Measurements from ENCODE around the gene UNC13D.

The UNC13D gene

DNA sequence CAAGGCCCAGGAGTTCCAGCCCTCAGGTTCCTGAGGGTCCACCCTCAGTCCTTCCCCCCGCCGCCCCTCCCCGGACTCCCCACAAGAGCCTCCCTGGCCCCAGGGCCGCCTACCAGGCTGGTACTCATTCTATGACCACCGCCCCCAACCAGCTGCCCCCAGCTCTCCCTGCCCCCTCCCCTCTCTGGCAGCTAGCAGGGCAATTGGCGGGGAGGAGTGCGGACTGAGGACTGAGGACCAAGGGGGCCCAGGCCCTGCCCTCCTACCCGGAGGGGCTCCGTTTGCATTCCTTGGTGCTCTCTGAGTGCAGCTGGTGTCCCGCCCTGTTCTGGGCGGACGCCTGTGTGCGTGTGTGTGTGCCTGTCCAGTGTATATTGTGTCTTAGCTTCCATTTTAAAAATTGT is 19.1 kb downstream of the UNC13D start:
- H3K36me3 ChIP-seq (ENCODE audit: control insufficient read depth, insufficient read depth, low read length) = peaks cover 34% of the 10 kb centered on the region
- no peak overlapping the region for H3K4me3 ChIP-seq (ENCODE audit: insufficient read depth, low read depth, low read length)
- peaks cover 16% of the 10 kb centered on the region for H3K4me1 ChIP-seq (ENCODE audit: control insufficient read depth, insufficient read depth, low read length)
- WGBS, 2 experiments = 96% methylated on average over 13 of the region's 13 CpGs
- no peak overlapping the region for H3K27ac ChIP-seq (ENCODE audit: insufficient read depth, low read depth, low read length, poor library complexity, severe bottlenecking)
- no peaks in the 10 kb centered on the region for H3K27me3 ChIP-seq (ENCODE audit: control insufficient read depth, insufficient read depth, low read length, poor library complexity, severe bottlenecking)
- no peaks in the 10 kb centered on the region for H3K9me3 ChIP-seq (ENCODE audit: control insufficient read depth, low read length)

DNA sequence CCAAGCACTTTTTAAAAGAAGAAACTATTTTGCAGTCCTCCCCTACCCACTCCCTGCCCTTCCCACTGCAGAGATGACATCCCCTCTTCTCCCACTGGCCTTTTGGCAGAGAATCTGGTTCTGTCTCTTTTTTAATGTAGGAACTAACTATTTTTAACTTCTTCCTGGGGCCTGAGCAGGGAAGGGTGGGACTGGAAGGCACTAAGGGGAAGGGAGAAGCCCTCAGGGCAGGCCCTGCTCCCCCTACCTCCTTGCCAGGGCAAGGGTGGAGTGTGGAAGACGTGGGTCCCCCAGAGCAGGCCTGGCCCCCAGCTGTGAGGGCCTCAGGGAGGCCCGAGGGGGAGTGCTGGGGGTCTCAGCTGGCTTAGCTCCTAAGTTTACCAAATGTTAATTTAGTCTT is 19.5 kb downstream of the UNC13D start:
- Histone ChIP-seq H3K4me1 (ENCODE audit: control insufficient read depth, insufficient read depth, low read length) (peaks cover 16% of the 10 kb centered on the region), H3K4me3 (ENCODE audit: insufficient read depth, low read depth, low read length) (no peak overlapping the region), H3K27ac (ENCODE audit: insufficient read depth, low read depth, low read length, poor library complexity, severe bottlenecking) (no peak overlapping the region), H3K36me3 (ENCODE audit: control insufficient read depth, insufficient read depth, low read length) (peaks cover 39% of the 10 kb centered on the region), H3K27me3 (ENCODE audit: control insufficient read depth, insufficient read depth, low read length, poor library complexity, severe bottlenecking) (no peaks in the 10 kb centered on the region), H3K9me3 (ENCODE audit: control insufficient read depth, low read length) (no peaks in the 10 kb centered on the region)
- WGBS, 2 experiments = 84 to 85% methylated on average over 2 of the region's 2 CpGs

DNA sequence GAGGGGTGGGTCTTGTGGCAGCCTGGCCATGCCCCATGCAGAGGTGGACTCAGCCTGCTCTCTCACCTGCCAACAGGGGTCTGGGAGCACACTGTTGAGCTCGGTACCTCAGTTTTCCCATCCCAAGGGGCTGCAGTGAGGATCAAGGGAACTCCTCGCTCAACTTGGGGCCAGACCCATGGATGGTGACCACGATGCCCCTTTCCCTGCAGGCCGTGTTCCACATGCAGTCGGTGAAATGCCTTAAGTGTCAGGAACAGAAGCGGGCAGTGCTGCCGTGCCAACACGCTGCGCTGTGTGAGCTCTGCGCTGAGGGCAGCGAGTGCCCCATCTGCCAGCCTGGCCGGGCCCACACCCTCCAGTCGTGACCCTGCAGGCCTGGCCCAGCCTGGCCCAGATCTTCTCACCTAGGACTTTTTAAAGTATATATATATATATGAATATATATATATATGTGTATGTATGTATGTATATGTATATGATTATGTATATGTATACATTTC is 20.1 kb downstream of the UNC13D start:
- no peaks in the 10 kb centered on the region for H3K9me3 ChIP-seq (ENCODE audit: control insufficient read depth, low read length)
- peaks cover 16% of the 10 kb centered on the region for H3K4me1 ChIP-seq (ENCODE audit: control insufficient read depth, insufficient read depth, low read length)
- no peak overlapping the region for H3K27ac ChIP-seq (ENCODE audit: insufficient read depth, low read depth, low read length, poor library complexity, severe bottlenecking)
- H3K27me3 ChIP-seq (ENCODE audit: control insufficient read depth, insufficient read depth, low read length, poor library complexity, severe bottlenecking) = no peaks in the 10 kb centered on the region
- whole genome bisulfite sequencing, 2 experiments = 94 to 95% methylated on average over 13 of the region's 13 CpGs
- H3K4me3 ChIP-seq (ENCODE audit: insufficient read depth, low read depth, low read length) = no peak overlapping the region
- H3K36me3 ChIP-seq (ENCODE audit: control insufficient read depth, insufficient read depth, low read length) = peaks cover 43% of the 10 kb centered on the region

DNA sequence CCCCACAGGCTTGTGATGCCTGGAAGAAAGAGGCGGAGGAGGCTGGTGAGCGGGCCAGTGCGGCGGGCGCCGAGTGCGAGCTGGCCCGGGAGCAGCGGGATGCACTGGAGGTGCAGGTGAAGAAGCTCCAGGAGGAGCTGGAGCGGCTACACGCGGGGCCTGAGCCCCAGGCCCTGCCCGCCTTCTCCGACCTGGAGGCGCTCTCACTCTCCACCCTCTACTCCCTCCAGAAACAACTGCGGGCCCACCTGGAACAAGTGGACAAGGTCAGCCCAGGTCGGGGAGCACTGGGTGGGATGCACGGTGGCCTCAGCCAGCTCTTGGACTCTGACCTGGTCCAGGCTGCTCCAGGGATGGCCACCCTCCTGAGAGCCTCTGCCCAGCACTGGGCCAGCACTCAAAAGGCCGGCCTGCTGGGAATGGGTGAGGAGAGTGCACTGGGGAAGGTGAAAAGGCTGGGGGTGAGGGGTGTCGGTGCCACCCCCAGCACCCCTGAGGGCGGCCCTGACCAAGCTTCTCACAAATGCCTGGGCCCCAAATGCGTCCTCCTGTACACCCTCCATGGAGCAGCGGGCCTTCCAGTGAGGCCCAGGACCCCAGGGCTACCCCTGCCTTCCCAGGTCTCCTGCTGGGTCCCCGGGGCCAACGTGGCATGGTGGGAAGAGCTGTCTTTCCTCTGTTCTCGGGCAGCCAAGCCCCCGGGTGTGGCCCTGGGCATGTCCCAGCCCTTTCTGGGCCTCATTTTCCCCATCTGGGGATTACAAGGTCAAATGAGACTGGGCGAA is 20.8 kb downstream of the UNC13D start:
- peaks cover 50% of the 10 kb centered on the region for H3K36me3 ChIP-seq (ENCODE audit: control insufficient read depth, insufficient read depth, low read length)
- 96% methylated on average over 28 of the region's 28 CpGs for WGBS, 2 experiments

DNA sequence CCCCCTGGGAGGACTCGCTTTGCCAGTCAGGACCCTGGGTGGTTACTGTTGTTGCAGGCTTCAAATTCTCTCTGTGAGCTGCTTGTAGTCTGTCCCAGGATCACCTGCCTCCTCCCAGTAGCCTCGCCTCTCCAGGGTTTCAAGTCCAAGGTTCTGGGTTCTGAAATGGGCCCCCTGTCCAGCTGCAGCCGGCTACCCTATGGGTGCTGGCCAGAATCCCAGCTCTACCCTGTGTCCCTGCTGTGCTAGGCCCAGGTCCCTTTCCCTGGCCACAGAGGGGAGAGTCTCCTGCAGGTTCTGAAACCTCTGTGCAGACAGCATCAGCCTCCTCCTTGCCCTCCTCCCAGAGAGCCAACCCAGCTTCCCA is 21.4 kb downstream of the UNC13D start:
- WGBS, 2 experiments = 91 to 96% methylated on average over 3 of the region's 3 CpGs
- Histone ChIP-seq H3K36me3 (ENCODE audit: control insufficient read depth, insufficient read depth, low read length) (peaks cover 56% of the 10 kb centered on the region), H3K27ac (ENCODE audit: insufficient read depth, low read depth, low read length, poor library complexity, severe bottlenecking) (no peak overlapping the region)

More for the DNA sequence above, 20.8 kb downstream of the UNC13D start:
- Histone ChIP-seq H3K27ac (ENCODE audit: insufficient read depth, low read depth, low read length, poor library complexity, severe bottlenecking) (no peak overlapping the region), H3K4me3 (ENCODE audit: insufficient read depth, low read depth, low read length) (no peak overlapping the region), H3K9me3 (ENCODE audit: control insufficient read depth, low read length) (no peaks in the 10 kb centered on the region), H3K27me3 (ENCODE audit: control insufficient read depth, insufficient read depth, low read length, poor library complexity, severe bottlenecking) (no peaks in the 10 kb centered on the region), H3K4me1 (ENCODE audit: control insufficient read depth, insufficient read depth, low read length) (peaks cover 15% of the 10 kb centered on the region)

DNA sequence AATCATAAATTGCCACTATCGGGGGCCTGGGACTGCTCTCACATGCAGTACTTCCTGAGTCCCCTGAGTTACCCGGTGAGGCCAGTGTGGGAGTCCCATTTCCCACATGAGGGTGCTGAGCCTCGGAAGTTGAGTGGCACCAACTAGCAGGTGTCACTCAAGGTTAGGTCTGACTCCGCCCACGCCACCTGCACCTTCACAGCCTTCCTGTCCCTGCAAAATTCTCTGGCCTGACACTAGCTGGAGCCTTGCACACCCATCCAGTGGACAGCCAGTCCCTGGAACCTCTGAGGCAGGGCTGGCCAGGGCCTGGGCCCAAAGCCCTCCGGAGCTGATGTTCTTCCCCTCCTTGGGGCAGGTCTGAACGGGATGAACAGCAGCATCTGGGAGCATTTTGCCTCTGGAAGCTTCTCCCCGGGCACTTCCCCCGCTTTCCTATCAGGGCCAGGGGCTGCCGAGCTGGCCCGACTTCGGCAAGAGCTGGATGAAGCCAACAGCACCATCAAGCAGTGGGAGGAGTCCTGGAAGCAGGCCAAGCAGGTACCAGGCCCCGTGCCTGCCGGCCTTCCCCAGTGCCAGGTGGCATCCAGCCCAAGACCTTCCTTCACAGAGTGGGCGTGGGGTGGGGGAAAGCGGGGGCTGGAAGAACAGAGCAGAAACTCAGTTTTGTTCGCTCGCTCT is 21.9 kb downstream of the UNC13D start:
- 94 to 95% methylated on average over 18 of the region's 18 CpGs for WGBS, 2 experiments
- no peaks in the 10 kb centered on the region for H3K27me3 ChIP-seq (ENCODE audit: control insufficient read depth, insufficient read depth, low read length, poor library complexity, severe bottlenecking)
- H3K36me3 ChIP-seq (ENCODE audit: control insufficient read depth, insufficient read depth, low read length) = peaks cover 61% of the 10 kb centered on the region
- no peaks in the 10 kb centered on the region for H3K9me3 ChIP-seq (ENCODE audit: control insufficient read depth, low read length)
- no peak overlapping the region for H3K4me3 ChIP-seq (ENCODE audit: insufficient read depth, low read depth, low read length)
- no peak overlapping the region for H3K27ac ChIP-seq (ENCODE audit: insufficient read depth, low read depth, low read length, poor library complexity, severe bottlenecking)
- peaks cover 4% of the 10 kb centered on the region for H3K4me1 ChIP-seq (ENCODE audit: control insufficient read depth, insufficient read depth, low read length)

More for the DNA sequence above, 21.4 kb downstream of the UNC13D start:
- Histone ChIP-seq H3K4me3 (ENCODE audit: insufficient read depth, low read depth, low read length) (no peak overlapping the region), H3K27me3 (ENCODE audit: control insufficient read depth, insufficient read depth, low read length, poor library complexity, severe bottlenecking) (no peaks in the 10 kb centered on the region), H3K9me3 (ENCODE audit: control insufficient read depth, low read length) (no peaks in the 10 kb centered on the region), H3K4me1 (ENCODE audit: control insufficient read depth, insufficient read depth, low read length) (peaks cover 9% of the 10 kb centered on the region)

DNA sequence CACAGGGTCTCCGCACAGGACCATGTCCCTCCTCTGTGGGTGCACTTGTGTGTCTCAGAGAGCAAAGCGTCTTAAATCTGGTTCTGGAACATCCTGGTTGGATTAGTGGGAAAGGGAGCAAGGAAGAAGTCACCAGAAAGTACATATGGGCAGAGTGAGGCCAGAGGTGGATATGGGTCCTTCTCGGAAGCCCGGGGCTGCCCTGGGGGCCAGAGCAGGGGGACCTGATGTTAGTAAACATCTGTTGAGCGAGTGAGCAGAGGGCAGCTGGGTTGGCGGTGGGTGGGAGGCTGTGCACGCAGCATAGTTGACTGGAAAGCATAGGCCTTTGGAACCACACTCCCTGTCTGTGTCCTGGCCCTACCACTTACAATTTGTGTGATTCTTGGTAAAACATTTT is 22.7 kb downstream of the UNC13D start:
- peaks cover 68% of the 10 kb centered on the region for H3K36me3 ChIP-seq (ENCODE audit: control insufficient read depth, insufficient read depth, low read length)

DNA sequence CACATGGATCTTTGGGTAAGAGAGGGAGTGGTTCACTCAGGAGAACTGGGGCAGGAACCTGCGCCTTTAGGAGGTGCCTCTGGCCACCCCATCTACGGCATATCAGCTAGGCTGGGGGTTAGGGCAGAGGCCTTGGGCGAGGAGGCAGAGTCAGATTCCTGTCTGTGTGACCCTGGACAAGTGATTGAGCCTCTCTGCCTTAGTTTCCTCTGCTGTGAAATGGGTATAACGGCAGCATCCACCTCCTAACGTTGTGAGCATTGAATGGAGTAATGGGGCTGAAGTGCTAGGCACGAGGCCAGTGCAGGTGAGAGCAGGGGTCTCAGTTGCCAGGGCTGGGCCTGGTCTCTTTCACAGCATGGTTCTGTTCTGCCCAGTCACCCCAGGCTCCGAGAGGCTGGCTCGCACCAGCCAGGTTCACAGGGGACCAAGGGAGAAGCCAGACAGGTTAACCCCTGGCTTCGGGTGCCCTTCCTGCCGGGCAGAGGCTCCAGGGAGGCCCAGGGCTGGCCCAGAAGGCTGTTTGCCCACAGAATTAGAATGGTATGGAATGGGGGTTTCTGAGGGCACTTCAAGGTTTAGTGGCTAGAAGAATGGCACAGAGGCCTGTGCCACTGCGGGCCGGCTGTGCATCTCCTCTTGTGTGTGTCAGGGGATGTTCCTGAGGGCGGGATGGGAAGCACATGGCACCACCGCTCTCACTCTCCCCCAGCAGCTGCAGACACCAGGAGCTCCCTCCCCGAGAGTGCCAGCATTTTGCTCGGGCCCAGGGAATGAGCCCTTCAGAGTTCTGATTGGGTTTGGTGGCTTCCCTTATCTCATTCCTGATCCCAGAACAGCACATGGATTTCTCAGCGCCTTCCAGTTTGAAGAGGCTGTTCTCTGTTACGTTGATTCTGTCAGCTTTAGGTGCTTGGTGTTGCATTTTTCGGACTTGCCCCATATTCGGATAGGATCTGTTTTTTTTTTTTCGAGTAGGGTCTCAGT is 23.8 kb downstream of the UNC13D start:
- H3K27me3 ChIP-seq (ENCODE audit: control insufficient read depth, insufficient read depth, low read length, poor library complexity, severe bottlenecking) = no peaks in the 10 kb centered on the region
- no peak overlapping the region for H3K27ac ChIP-seq (ENCODE audit: insufficient read depth, low read depth, low read length, poor library complexity, severe bottlenecking)
- H3K9me3 ChIP-seq (ENCODE audit: control insufficient read depth, low read length) = no peaks in the 10 kb centered on the region
- no peak overlapping the region for H3K4me3 ChIP-seq (ENCODE audit: insufficient read depth, low read depth, low read length)
- peaks cover 75% of the 10 kb centered on the region for H3K36me3 ChIP-seq (ENCODE audit: control insufficient read depth, insufficient read depth, low read length)
- WGBS, 2 experiments = 85 to 87% methylated on average over 21 of the region's 21 CpGs
- H3K4me1 ChIP-seq (ENCODE audit: control insufficient read depth, insufficient read depth, low read length) = no peaks in the 10 kb centered on the region

More for the DNA sequence above, 22.7 kb downstream of the UNC13D start:
- H3K27me3 ChIP-seq (ENCODE audit: control insufficient read depth, insufficient read depth, low read length, poor library complexity, severe bottlenecking) = no peaks in the 10 kb centered on the region
- H3K27ac ChIP-seq (ENCODE audit: insufficient read depth, low read depth, low read length, poor library complexity, severe bottlenecking) = no peak overlapping the region
- no peaks in the 10 kb centered on the region for H3K4me1 ChIP-seq (ENCODE audit: control insufficient read depth, insufficient read depth, low read length)
- H3K4me3 ChIP-seq (ENCODE audit: insufficient read depth, low read depth, low read length) = no peak overlapping the region
- 96% methylated on average over 7 of the region's 7 CpGs for WGBS, 2 experiments
- H3K9me3 ChIP-seq (ENCODE audit: control insufficient read depth, low read length) = no peaks in the 10 kb centered on the region

DNA sequence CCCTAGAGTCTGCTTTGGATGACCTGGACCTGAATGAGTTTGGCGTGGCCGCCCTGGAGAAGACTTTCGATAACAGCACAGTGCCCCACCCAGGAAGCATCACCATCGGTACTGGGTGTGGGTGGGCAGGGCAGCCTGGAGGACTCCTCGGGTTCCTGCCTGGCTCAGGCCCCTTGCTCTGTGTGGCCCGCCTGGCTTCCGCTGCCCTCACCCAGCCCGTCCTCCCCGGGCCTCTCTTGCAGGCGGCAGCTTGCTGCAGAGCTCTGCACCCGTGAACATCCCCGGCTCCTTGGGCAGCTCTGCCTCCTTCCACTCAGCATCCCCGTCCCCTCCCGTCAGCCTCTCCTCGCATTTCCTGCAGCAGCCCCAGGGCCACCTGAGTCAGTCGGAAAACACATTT is 24.5 kb downstream of the UNC13D start:
- Histone ChIP-seq H3K27me3 (ENCODE audit: control insufficient read depth, insufficient read depth, low read length, poor library complexity, severe bottlenecking) (no peaks in the 10 kb centered on the region), H3K27ac (ENCODE audit: insufficient read depth, low read depth, low read length, poor library complexity, severe bottlenecking) (no peak overlapping the region), H3K36me3 (ENCODE audit: control insufficient read depth, insufficient read depth, low read length) (peaks cover 83% of the 10 kb centered on the region), H3K4me3 (ENCODE audit: insufficient read depth, low read depth, low read length) (no peak overlapping the region), H3K4me1 (ENCODE audit: control insufficient read depth, insufficient read depth, low read length) (no peaks in the 10 kb centered on the region), H3K9me3 (ENCODE audit: control insufficient read depth, low read length) (no peaks in the 10 kb centered on the region)
- 95 to 96% methylated on average over 16 of the region's 16 CpGs for WGBS, 2 experiments

Data from ectodermal cell (in vitro differentiated cells).